ENCODE data around the gene HSPA4.

The HSPA4 gene

GRCh38 chr5:133147815-133148567 lies 96.2 kb downstream of the HSPA4 start:
- Histone ChIP-seq H3K36me3 (no peaks in the 10 kb centered on the region), H3K27me3 (no peaks in the 10 kb centered on the region), H3K9me3 (no peaks in the 10 kb centered on the region), H3K27ac (no peak overlapping the region), H3K4me1 (ENCODE audit: control insufficient read depth in 1 of 2, insufficient read depth in 1 of 2, low read depth in 1 of 2, low read length in 1 of 2) (no peaks in the 10 kb centered on the region), H3K4me3 (ENCODE audit: low read depth in 1 of 2, low read length in 1 of 2) (no peak overlapping the region)
- TF ChIP-seq CTCF (IDR thresholded peaks at IDR 0.05): no peak

DNA sequence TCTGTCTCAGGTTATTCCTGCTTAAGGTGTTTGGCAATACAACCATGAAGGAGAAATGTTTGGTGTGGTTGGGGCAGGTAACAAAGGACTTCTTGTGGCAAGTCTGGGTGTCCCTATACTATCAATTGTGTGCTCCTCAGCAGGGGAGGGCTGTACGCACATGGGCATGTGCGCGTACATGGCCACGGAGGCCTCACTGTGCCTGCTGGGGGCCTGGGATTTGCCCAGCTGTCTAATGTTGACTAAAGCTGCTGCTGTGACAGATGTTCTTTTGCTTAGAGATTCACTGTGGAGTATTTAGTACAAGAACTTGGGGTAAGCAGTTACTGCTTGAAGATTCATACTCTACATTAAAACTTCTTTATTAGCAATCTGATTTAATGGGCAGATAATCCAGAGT lies 97.5 kb downstream of the HSPA4 start:
- no peaks in the 10 kb centered on the region for H3K4me1 ChIP-seq (ENCODE audit: control insufficient read depth in 1 of 2, insufficient read depth in 1 of 2, low read depth in 1 of 2, low read length in 1 of 2)
- H3K36me3 ChIP-seq: no peaks in the 10 kb centered on the region
- no peaks in the 10 kb centered on the region for H3K27me3 ChIP-seq
- no peak for TF ChIP-seq CTCF (IDR thresholded peaks at IDR 0.05)
- no peak overlapping the region for H3K4me3 ChIP-seq (ENCODE audit: low read depth in 1 of 2, low read length in 1 of 2)
- H3K9me3 ChIP-seq: no peaks in the 10 kb centered on the region
- no peak overlapping the region for H3K27ac ChIP-seq

DNA sequence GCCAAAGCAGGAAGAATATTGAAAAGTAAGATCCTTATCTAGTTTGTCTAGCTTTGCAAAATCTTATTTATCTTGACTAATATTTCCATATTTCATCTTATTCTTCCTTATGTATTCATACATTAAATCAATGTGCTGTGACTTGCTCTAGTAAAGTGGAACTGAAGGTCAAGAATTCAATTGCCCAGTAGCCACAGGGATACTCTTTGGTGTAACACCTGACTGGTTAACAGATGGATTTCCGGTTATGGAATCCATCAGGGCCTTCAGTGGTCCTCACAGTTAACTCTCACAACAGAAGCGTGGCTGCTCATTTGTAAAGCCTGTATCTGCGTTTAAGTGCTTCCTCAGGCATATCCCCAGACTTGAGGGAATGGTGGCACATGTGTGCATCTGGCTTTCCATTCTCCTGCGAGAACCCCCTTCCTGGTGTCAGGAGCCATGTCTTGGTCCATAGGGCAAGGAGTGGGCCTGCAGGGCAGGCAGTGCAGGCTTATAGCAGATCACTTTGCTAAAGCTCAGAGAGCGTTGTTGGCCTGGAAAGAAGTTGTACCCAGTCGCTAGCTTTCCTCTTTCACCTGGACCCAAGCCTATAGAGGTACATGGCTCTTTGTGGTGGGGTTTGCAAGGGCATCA lies 99.2 kb downstream of the HSPA4 start:
- no peak for TF ChIP-seq CTCF (IDR thresholded peaks at IDR 0.05)
- Histone ChIP-seq H3K27me3 (no peaks in the 10 kb centered on the region), H3K36me3 (no peaks in the 10 kb centered on the region), H3K4me3 (ENCODE audit: low read depth in 1 of 2, low read length in 1 of 2) (no peak overlapping the region), H3K4me1 (ENCODE audit: control insufficient read depth in 1 of 2, insufficient read depth in 1 of 2, low read depth in 1 of 2, low read length in 1 of 2) (no peaks in the 10 kb centered on the region), H3K9me3 (no peaks in the 10 kb centered on the region), H3K27ac (no peak overlapping the region)

DNA sequence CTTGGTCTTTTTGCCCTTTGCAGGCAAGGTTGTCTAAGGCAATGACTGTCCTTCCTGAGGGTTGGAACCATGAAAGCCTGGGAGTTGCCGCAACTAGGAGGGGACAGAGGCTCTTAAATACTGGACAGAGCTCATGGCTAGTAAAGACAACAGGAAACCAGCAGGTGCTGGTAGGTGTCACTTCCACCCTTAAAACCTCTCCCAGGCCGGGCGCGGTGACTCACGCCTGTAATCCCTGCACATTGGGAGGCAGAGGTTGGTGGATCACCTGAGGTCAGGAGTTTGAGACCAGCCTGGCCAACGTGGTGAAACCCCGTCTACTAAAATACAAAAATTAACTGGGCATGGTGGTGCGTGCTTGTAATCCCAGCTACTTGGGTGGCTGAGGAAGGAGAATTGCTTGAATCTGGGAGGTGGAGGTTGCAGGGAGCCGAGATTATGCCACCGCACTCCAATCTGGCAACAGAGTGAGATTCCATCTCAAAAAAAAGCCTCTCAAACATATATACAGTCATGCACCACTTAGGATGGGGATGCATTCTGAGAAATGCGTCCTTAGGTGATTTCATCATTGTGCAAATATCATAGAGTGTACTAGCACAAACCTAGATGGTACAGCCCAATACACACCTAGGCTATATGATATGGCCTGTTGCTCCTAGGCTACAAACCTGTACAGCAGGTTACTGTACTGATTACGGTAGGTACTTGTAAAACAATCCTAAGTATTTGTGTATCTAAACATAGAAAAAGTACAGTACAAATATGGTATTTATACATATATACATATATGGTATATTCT lies 102.7 kb downstream of the HSPA4 start:
- Histone ChIP-seq H3K27ac (no peak overlapping the region), H3K4me1 (ENCODE audit: control insufficient read depth in 1 of 2, insufficient read depth in 1 of 2, low read depth in 1 of 2, low read length in 1 of 2) (no peaks in the 10 kb centered on the region), H3K36me3 (no peaks in the 10 kb centered on the region), H3K27me3 (no peaks in the 10 kb centered on the region), H3K4me3 (ENCODE audit: low read depth in 1 of 2, low read length in 1 of 2) (no peak overlapping the region), H3K9me3 (no peaks in the 10 kb centered on the region)
- no peak for TF ChIP-seq CTCF (IDR thresholded peaks at IDR 0.05)

- Histone ChIP-seq H3K36me3 (no peaks in the 10 kb centered on the region), H3K27ac (no peak overlapping the region), H3K4me3 (ENCODE audit: low read depth in 1 of 2, low read length in 1 of 2) (no peak overlapping the region), H3K4me1 (ENCODE audit: control insufficient read depth in 1 of 2, insufficient read depth in 1 of 2, low read depth in 1 of 2, low read length in 1 of 2) (no peaks in the 10 kb centered on the region), H3K27me3 (no peaks in the 10 kb centered on the region), H3K9me3 (no peaks in the 10 kb centered on the region)
- TF ChIP-seq CTCF (IDR thresholded peaks at IDR 0.05): no peak
Observed at GRCh38 chr5:133155326-133155969, 103.6 kb downstream of the HSPA4 start.
